Breast epithelium (tissue), 4 donors: ENCODE measurements around the gene CSNK2A2. TPM values are rescaled to one million over a fixed set of nuclear protein-coding genes. Genes with fewer than 3 reads are reported as not detected.

Experiments
- DNase-seq, 2 donors: peaks; one replicate each; pipeline ENCODE4 v3.0.0-alpha.2; 2019; ENCODE audit warnings: low spot score in 2 of 2
- H3K27ac ChIP-seq, 2 donors: fragments of 200-600 bp; sonication (generic) in 1 of 2; one replicate each; pipeline ENCODE4 v1.5.1; 2016 to 2019; ENCODE audit warnings: mild to moderate bottlenecking in 1 of 2
- H3K27me3 ChIP-seq, 2 donors: fragments of 200-600 bp; sonication (generic) in 1 of 2; one replicate each; pipeline versions ENCODE4 v1.5.1 to v1.6.0; 2017 to 2019; ENCODE audit warnings: control low read depth in 1 of 2, mild to moderate bottlenecking in 1 of 2
- H3K36me3 ChIP-seq: fragments of 200-600 bp; one replicate; pipeline ENCODE4 v1.5.1; 2019
- H3K4me1 ChIP-seq, 2 donors: fragments of 200-600 bp; sonication (generic); one replicate each; pipeline ENCODE4 v1.5.1; 2016 to 2019; ENCODE audit warnings: control low read depth in 1 of 2
- H3K4me3 ChIP-seq, 3 donors: fragments of 200-600 bp; sonication (generic); 1 replicate in 2 of 3; 2 replicates in 1 of 3; pipeline ENCODE4 v1.5.1; 2016 to 2019; ENCODE audit warnings: mild to moderate bottlenecking in 3 of 3, moderate library complexity in 2 of 3
- H3K9me3 ChIP-seq, 2 donors: fragments of 200-600 bp; sonication (generic) in 1 of 2; one replicate each; pipeline ENCODE4 v1.5.1; 2016 to 2019; ENCODE audit warnings: control low read depth in 1 of 2
- POLR2A ChIP-seq: fragments of 450-650 bp; IDR thresholded peaks from one replicate; pipeline ENCODE4 v1.6.1; 2016; ENCODE audit warnings: antibody characterized with exemption, mild to moderate bottlenecking, moderate library complexity
- POLR2AphosphoS5 ChIP-seq, 3 donors: sonication (generic); formaldehyde crosslinking; IDR thresholded peaks; one replicate each; pipeline ENCODE4 v1.6.1; 2017; ENCODE audit warnings: antibody characterized with exemption in 3 of 3
- intact Hi-C: fragments of 100-400 bp; cut with DNase I; formaldehyde crosslinking; loops from one replicate; pipeline ENCODE4 v1.15.1; 2023; ENCODE audit warnings: low total_unique reads
- total RNA-seq, 3 donors: library from RNA; depleted of rRNA; stranded (reverse); fragments of >200 nt; gene quantifications; one replicate each; pipeline ENCODE4 v1.1.0, GENCODE V29; 2016
- TF ChIP-seq, protein P1 (sequence below), 3 donors: fragments of 450-650 bp; IDR thresholded peaks; one replicate each; pipeline ENCODE4 v1.5.1; 2016 to 2017; ENCODE audit warnings: antibody characterized with exemption in 3 of 3, mild to moderate bottlenecking in 3 of 3, moderate library complexity in 3 of 3

The CSNK2A2 gene
- total RNA-seq, 3 donors from 2014 or later: 25.6 to 47.7 (median 29.4) TPM

DNA sequence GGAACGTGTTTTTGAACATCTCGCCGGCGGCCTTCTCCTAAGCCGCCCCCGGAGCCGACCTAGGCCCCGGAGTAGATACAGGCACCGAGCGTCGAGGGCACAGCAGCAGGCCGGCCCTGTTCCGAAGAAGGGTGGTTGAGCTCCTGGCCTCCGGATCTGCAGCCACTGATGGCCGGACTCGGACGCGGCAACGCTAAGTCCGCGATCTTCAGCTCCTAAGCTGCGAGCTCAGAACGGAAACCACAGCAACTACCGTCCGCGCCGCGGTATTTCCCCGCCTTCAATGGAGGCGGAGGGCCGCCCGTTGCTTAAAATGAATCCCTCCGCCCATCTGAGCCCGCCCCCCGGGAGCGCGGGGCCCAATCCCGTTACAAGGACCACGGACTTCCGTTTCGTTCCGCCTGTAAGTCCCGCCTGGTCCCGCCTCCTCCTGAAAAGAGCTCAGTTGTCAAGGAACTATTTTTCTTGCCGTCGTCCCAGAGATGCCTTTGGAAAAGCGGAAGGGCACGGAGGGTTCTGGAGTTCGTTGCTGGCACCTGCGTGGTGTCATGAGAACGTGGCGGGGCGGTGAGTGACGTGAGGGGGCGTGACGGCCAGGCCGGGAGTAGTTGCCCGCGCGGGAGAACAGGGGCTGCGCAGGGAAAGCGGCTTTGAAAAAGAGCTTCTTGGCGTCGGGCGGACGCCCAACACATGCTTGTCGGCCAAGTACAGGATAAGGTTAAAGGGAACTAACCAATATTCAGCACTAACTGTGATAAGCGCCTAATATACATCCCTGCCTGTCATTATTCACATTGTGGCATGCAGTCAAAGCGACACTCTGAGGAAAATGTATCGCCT is 68.6 kb downstream of the CSNK2A2 start, which contains the start of gene CFAP20:
CFAP20 (minus strand) TSS at position 285 of the 840 bp plus-strand sequence; CDS start at position 19, 266 bp downstream.
- Histone ChIP-seq H3K4me1 (peaks cover 0 to 8% of the 10 kb centered on the region in 2 donors), H3K27me3 (no peaks in the 10 kb centered on the region), H3K4me3 (peak within 1 kb of the TSS; percentile 93 to 98 (median 97)), H3K9me3 (no peaks in the 10 kb centered on the region), H3K36me3 (no peaks in the 10 kb centered on the region), H3K27ac (peak within 1 kb of the TSS; percentile 90)
- DNase-seq: peak; percentile 98
- peak; percentile 77 for TF ChIP-seq POLR2A
- TF ChIP-seq POLR2AphosphoS5 (IDR thresholded peaks at IDR 0.05): peak; percentile 86 to 95 (median 86)
- TF ChIP-seq, protein P1, sequence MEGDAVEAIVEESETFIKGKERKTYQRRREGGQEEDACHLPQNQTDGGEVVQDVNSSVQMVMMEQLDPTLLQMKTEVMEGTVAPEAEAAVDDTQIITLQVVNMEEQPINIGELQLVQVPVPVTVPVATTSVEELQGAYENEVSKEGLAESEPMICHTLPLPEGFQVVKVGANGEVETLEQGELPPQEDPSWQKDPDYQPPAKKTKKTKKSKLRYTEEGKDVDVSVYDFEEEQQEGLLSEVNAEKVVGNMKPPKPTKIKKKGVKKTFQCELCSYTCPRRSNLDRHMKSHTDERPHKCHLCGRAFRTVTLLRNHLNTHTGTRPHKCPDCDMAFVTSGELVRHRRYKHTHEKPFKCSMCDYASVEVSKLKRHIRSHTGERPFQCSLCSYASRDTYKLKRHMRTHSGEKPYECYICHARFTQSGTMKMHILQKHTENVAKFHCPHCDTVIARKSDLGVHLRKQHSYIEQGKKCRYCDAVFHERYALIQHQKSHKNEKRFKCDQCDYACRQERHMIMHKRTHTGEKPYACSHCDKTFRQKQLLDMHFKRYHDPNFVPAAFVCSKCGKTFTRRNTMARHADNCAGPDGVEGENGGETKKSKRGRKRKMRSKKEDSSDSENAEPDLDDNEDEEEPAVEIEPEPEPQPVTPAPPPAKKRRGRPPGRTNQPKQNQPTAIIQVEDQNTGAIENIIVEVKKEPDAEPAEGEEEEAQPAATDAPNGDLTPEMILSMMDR (IDR thresholded peaks at IDR 0.05): peak in 1 of 3 donors; percentile 7
- intact Hi-C loops: loop anchor here (5.0 kb wide), 1 partner anchor 102 kb away; the partner anchor contains the start of gene MMP15

DNA sequence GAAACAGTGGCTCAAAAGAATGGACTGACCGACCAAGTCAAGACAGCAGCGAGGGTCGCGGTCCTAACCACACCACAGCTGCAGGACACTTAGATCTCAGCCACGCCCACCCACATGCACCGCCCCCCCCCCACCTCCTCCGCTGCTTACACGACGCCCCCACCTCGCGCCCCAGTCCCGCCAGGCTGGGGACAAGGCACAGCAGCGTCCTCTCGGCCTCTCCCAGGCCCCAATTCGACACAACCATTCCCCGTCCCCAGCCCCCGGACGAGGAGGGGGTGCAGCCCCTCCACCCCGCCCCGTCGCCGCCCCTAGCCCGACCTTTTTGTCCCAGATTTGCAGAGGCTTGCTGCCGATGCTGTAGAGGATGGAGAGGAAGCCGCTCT is 69.2 kb downstream of the CSNK2A2 start:
- no peaks in the 10 kb centered on the region for H3K36me3 ChIP-seq
- H3K27ac ChIP-seq: peak overlapping the region; percentile 90
- no peak for DNase-seq
- no peaks in the 10 kb centered on the region for H3K9me3 ChIP-seq
- TF ChIP-seq POLR2A (no peak), POLR2AphosphoS5 (IDR thresholded peaks at IDR 0.05) (no peak)
- TF ChIP-seq, protein P1 (IDR thresholded peaks at IDR 0.05): no peak
- intact Hi-C loops: loop anchor here (5.0 kb wide), 1 partner anchor 101 kb away; the partner anchor contains the start of gene MMP15
- no peaks in the 10 kb centered on the region for H3K27me3 ChIP-seq
- peaks cover 0 to 8% of the 10 kb centered on the region in 2 donors for H3K4me1 ChIP-seq
- H3K4me3 ChIP-seq: peak overlapping the region; percentile 93 to 98 (median 97)

DNA sequence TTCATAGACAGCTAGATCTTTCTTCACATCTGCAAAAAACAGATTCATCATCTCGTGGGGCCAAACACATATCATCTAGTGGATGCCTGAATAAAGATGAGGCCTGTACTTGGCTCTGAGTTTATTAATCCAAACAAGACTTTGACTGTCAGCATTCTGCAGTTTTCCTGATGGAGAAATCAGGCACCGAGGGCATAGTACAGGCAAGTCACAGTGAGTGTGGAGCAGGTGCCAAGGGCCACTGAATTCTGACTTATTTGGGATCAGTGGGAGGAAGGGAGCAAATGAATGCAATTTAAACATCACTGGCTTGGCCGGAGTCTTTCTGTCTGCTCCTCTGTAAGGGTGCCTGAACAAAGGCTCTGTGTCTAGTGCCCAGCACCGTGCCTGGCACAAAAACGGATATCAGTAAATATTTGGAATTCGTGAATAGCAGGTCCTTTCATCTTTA is 69.7 kb downstream of the CSNK2A2 start:
- H3K4me3 ChIP-seq: peak overlapping the region; percentile 93 to 98 (median 97)
- H3K27ac ChIP-seq: peak overlapping the region; percentile 90
- intact Hi-C loops: loop anchor here (5.0 kb wide), 1 partner anchor 101 kb away; the partner anchor contains the start of gene MMP15
- peaks cover 0 to 8% of the 10 kb centered on the region in 2 donors for H3K4me1 ChIP-seq
- H3K27me3 ChIP-seq: no peaks in the 10 kb centered on the region
- TF ChIP-seq, protein P1 (IDR thresholded peaks at IDR 0.05): no peak
- no peak for TF ChIP-seq POLR2A
- TF ChIP-seq POLR2AphosphoS5 (IDR thresholded peaks at IDR 0.05): no peak
- no peaks in the 10 kb centered on the region for H3K36me3 ChIP-seq
- no peaks in the 10 kb centered on the region for H3K9me3 ChIP-seq
- no peak for DNase-seq

DNA sequence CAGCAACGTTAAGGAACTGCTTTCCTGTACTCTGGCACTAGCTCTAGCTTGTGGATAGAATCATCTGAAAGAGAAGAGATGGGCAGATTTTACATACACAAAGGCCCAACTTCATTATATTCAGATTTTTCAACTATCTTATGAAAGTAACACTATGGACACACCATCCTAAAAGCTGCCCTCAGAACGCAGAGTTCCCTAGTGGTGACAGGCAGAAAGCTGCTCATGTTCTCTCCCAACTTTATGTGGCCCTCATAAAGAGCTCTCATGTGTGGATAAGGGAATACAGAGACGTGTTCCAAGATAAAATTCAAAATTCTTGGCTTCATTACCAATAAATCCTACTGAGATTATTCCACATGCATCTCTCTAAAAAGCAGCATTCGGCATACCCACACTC is 70.3 kb downstream of the CSNK2A2 start:
- DNase-seq: no peak
- no peak for TF ChIP-seq POLR2AphosphoS5 (IDR thresholded peaks at IDR 0.05)
- no peak for TF ChIP-seq POLR2A
- TF ChIP-seq, protein P1 (IDR thresholded peaks at IDR 0.05): no peak
- no peaks in the 10 kb centered on the region for H3K27me3 ChIP-seq
- intact Hi-C loops: loop anchor here (5.0 kb wide), 1 partner anchor 100 kb away; the partner anchor contains the start of gene MMP15
- no peaks in the 10 kb centered on the region for H3K9me3 ChIP-seq
- peak overlapping the region; percentile 93 to 98 (median 97) for H3K4me3 ChIP-seq
- H3K36me3 ChIP-seq: no peaks in the 10 kb centered on the region
- H3K27ac ChIP-seq: peak overlapping the region; percentile 90
- H3K4me1 ChIP-seq: peaks cover 0 to 8% of the 10 kb centered on the region in 2 donors
